PC-9 (cell line): ENCODE measurements around the gene RNF8. TPM values are rescaled to one million over a fixed set of nuclear protein-coding genes. Genes with fewer than 3 reads are reported as not detected.

ENCODE experiments used
- BruUV-seq: library from RNA; stranded (reverse); fragments of 400-500 nt; replicated peaks from 2 replicates; lab custom pipeline; 2021; lab: Mats Ljungman, UMichigan
- CTCF ChIA-PET: fragments of 300-600 bp; sonication (Branson Sonifier 250); formaldehyde crosslinking; loops from one replicate; lab custom pipeline; 2022; ENCODE audit warnings: antibody characterized with exemption; lab: Charles Lee
- POLR2A ChIA-PET: fragments of 300-600 bp; sonication (Branson Sonifier 250); formaldehyde crosslinking; loops from one replicate; lab custom pipeline; 2022; ENCODE audit warnings: antibody characterized with exemption; ENCODE audit not compliant: unreplicated experiment; lab: Charles Lee
- DNase-seq, 2 experiments: peaks; one replicate each; pipeline versions ENCODE4 v3.0.0 to v3.0.0-alpha.2; 2015 to 2022; ENCODE audit warnings: mixed read lengths in 1 of 2
- H2AFZ ChIP-seq: fragments of 200-600 bp; sonication (generic); 2 replicates; pipeline ENCODE4 v1.8.1; 2017; ENCODE audit warnings: antibody characterized with exemption
- H3F3A ChIP-seq: fragments of 200-600 bp; sonication (generic); 2 replicates; pipeline ENCODE4 v1.8.1; 2017; ENCODE audit warnings: antibody characterized with exemption, mild to moderate bottlenecking, low read depth; ENCODE audit not compliant: insufficient read depth
- H3K27ac ChIP-seq: fragments of 200-600 bp; sonication (generic); 2 replicates; pipeline ENCODE4 v1.6.1; 2016; ENCODE audit warnings: mixed run types
- H3K27me3 ChIP-seq: fragments of 200-600 bp; sonication (generic); 2 replicates; pipeline ENCODE4 v1.6.1; 2016; ENCODE audit warnings: low read depth, mixed run types; ENCODE audit not compliant: insufficient read depth
- H3K36me3 ChIP-seq: fragments of 200-600 bp; sonication (generic); 2 replicates; pipeline ENCODE4 v1.6.1; 2016; ENCODE audit warnings: low read depth, mixed run types
- H3K4me1 ChIP-seq: fragments of 200-600 bp; sonication (generic); replicated peaks from 2 replicates; pipeline ENCODE4 v1.6.1; 2016; ENCODE audit warnings: mixed run types; ENCODE audit not compliant: insufficient read depth
- H3K4me2 ChIP-seq: fragments of 200-600 bp; sonication (generic); 2 replicates; pipeline ENCODE4 v1.6.1; 2017; ENCODE audit warnings: mixed run types
- H3K4me3 ChIP-seq: fragments of 200-600 bp; sonication (generic); 2 replicates; pipeline ENCODE4 v1.6.1; 2016; ENCODE audit warnings: mixed run types
- H3K79me2 ChIP-seq: fragments of 200-600 bp; sonication (generic); 2 replicates; pipeline ENCODE4 v1.6.1; 2017; ENCODE audit warnings: low read depth, mixed run types
- H3K9me2 ChIP-seq: fragments of 200-600 bp; sonication (generic); 2 replicates; pipeline ENCODE4 v1.8.1; 2017; ENCODE audit warnings: mild to moderate bottlenecking; ENCODE audit not compliant: insufficient read depth
- H3K9me3 ChIP-seq: fragments of 200-600 bp; sonication (generic); 2 replicates; pipeline ENCODE4 v1.8.1; 2016; ENCODE audit warnings: low read depth; ENCODE audit not compliant: insufficient read depth
- H4K20me1 ChIP-seq: fragments of 200-600 bp; sonication (generic); 2 replicates; pipeline ENCODE4 v1.8.1; 2017; ENCODE audit not compliant: insufficient read depth
- EZH2 ChIP-seq: fragments of 200-600 bp; sonication (generic); IDR thresholded peaks from 2 replicates; pipeline ENCODE4 v1.8.0; 2017; ENCODE audit warnings: antibody characterized with exemption, low read depth
- intact Hi-C: fragments of 100-400 bp; cut with micrococcal nuclease; formaldehyde crosslinking; loops from one replicate; pipeline ENCODE4 v1.10.0; 2022; ENCODE audit not compliant: unreplicated experiment
- total RNA-seq: library from RNA; stranded (reverse); gene quantifications from 2 replicates; pipeline ENCODE4 v1.2.3, GENCODE V29; 2021
- TF ChIP-seq, protein P1 (sequence below): fragments of 200-600 bp; sonication (generic); conservative IDR thresholded peaks from 2 replicates; pipeline ENCODE4 v1.6.1; 2017; ENCODE audit warnings: mixed run types, antibody characterized with exemption, mild to moderate bottlenecking, moderate library complexity

The RNF8 gene
- total RNA-seq, 1 experiment from 2014 or later = 17.5 TPM

DNA sequence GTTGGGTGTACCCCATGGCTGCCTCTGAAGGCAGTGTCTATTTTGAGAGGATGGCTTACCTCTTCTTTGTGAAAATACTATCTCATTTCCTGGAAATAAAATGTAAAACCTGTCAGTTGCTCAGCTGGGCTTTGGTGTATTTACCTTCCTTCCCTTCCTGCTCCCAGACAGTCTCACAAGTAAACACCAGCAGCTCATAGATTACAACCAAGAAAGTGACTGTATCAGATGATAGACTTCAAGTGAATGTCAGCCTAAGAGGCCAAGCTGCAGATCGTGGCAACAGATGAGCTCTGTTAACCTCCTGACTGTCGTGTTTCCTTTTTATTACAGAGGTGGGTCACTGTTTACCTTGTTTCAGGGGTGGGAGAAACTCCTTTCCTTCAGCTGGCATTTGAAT lies 37.3 kb downstream of the RNF8 start:
- Histone ChIP-seq H3K9me3 (no peaks in the 10 kb centered on the region), H3K9me2 (no peaks in the 10 kb centered on the region), H3K79me2 (no peaks in the 10 kb centered on the region), H3K27ac (no peak overlapping the region), H3K4me2 (no peak overlapping the region), H2AFZ (no peak overlapping the region), H4K20me1 (no peaks in the 10 kb centered on the region), H3F3A (no peaks in the 10 kb centered on the region), H3K4me1 (no peaks in the 10 kb centered on the region), H3K4me3 (no peak overlapping the region), H3K27me3 (no peaks in the 10 kb centered on the region), H3K36me3 (peaks cover 11% of the 10 kb centered on the region; the same call in 1 of the 2 replicates)
- ChIA-PET CTCF (no interaction called here), POLR2A (no interaction called here)
- no TSS peak for BruUV-seq
- TF ChIP-seq, protein P1, sequence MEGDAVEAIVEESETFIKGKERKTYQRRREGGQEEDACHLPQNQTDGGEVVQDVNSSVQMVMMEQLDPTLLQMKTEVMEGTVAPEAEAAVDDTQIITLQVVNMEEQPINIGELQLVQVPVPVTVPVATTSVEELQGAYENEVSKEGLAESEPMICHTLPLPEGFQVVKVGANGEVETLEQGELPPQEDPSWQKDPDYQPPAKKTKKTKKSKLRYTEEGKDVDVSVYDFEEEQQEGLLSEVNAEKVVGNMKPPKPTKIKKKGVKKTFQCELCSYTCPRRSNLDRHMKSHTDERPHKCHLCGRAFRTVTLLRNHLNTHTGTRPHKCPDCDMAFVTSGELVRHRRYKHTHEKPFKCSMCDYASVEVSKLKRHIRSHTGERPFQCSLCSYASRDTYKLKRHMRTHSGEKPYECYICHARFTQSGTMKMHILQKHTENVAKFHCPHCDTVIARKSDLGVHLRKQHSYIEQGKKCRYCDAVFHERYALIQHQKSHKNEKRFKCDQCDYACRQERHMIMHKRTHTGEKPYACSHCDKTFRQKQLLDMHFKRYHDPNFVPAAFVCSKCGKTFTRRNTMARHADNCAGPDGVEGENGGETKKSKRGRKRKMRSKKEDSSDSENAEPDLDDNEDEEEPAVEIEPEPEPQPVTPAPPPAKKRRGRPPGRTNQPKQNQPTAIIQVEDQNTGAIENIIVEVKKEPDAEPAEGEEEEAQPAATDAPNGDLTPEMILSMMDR = no peak
- no peak for TF ChIP-seq EZH2
- no peak for DNase-seq
- intact Hi-C loops = no loop called here

DNA sequence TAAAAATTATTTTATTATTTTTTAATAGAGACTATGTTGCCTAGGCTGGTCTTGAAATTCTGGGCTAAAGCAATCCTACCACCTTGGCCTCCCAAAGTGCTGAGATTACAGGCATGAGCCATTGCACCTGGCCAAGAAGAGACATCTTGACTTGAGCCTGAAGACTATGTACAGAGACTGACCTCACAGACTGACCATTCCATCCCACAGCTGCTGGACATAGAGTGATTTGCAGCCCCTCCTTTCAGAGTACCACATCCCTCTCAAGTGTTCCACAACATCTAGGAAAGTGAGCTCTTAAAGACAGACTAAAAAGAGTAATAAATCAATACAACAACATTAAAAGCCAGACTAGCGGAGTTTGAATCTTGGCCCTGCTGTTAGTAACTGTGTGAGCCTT lies 39.0 kb downstream of the RNF8 start:
- CTCF ChIA-PET = no interaction called here

GRCh38 chr6:37393381-37393929 lies 39.7 kb downstream of the RNF8 start:
- H3K36me3 ChIP-seq = peaks cover 11% of the 10 kb centered on the region; the same call in 1 of the 2 replicates
- no peak overlapping the region for H3K4me2 ChIP-seq
- intact Hi-C loops = no loop called here
- H3K27ac ChIP-seq = no peak overlapping the region
- H3K9me2 ChIP-seq = no peaks in the 10 kb centered on the region
- H3F3A ChIP-seq = no peaks in the 10 kb centered on the region
- no peak overlapping the region for H2AFZ ChIP-seq
- no peaks in the 10 kb centered on the region for H3K79me2 ChIP-seq
- ChIA-PET CTCF (no interaction called here), POLR2A (no interaction called here)
- no peaks in the 10 kb centered on the region for H3K4me1 ChIP-seq
- H3K9me3 ChIP-seq = no peaks in the 10 kb centered on the region
- BruUV-seq = no TSS peak
- H4K20me1 ChIP-seq = no peaks in the 10 kb centered on the region
- DNase-seq = no peak
- no peaks in the 10 kb centered on the region for H3K27me3 ChIP-seq
- no peak for TF ChIP-seq EZH2
- TF ChIP-seq, protein P1 = no peak
- no peak overlapping the region for H3K4me3 ChIP-seq

More for the DNA sequence above, 39.0 kb downstream of the RNF8 start:
- intact Hi-C loops = no loop called here
- Histone ChIP-seq H3K4me3 (no peak overlapping the region), H3K27ac (no peak overlapping the region), H4K20me1 (no peaks in the 10 kb centered on the region), H2AFZ (no peak overlapping the region), H3K4me1 (no peaks in the 10 kb centered on the region), H3K4me2 (no peak overlapping the region), H3K27me3 (no peaks in the 10 kb centered on the region), H3K36me3 (peaks cover 11% of the 10 kb centered on the region; the same call in 1 of the 2 replicates), H3K79me2 (no peaks in the 10 kb centered on the region), H3K9me3 (no peaks in the 10 kb centered on the region), H3F3A (no peaks in the 10 kb centered on the region), H3K9me2 (no peaks in the 10 kb centered on the region)
- no peak for DNase-seq
- BruUV-seq = no TSS peak
- TF ChIP-seq EZH2 = no peak
- TF ChIP-seq, protein P1 = no peak
- POLR2A ChIA-PET = no interaction called here
